NCI-H2107 (cell line): ENCODE results near the gene MYO15B.

Experiments
- DNase-seq: peaks from one replicate; lab custom pipeline; 2025; lab: John Stamatoyannopoulos, UW

Gene MYO15B

GRCh38 chr17:75587675-75588595 is at the start of gene MYO15B:
Gene MYO15B (plus strand): TSS chr17:75587800. CDS start chr17:75588058, 258 bp downstream.
- DNase-seq: no peak

DNA sequence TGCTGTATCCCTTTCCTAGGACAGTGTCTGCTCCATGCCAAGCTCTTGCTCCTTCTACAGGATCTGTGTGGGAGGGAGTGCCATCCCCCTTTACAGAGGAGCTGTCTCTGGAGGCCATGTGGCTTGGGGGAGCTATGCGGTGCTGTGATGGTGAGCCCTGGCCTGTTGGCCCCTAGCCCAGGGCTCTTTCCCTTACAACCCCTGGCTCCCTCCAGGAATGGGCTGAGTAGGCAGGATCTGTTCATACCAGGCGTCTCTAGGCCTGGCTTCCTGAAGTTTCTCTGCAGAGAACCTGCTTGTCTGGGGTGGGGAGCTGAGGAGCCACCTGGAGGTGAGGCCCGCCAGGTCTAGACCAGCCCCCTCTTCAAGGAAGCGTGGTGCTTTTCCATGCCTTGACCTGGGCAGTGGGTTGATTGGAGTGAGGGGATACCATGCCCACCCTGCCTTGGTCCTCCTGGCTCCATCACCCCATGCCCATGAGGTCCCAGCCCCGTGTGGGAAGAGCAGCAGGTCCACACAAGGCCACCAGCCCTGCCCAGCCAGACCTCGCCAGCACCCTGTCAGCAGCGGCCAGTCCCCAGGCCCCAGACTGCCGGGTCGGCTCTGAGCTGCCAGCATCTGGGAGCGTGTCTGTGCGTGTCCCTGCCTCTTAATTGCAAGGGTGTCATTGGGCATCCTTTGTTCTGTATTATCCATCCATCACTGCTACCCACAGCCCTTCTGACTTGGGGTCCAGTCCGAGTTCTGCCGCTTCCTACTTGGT is 47.5 kb upstream of the MYO15B start:
- no peak for DNase-seq

DNA sequence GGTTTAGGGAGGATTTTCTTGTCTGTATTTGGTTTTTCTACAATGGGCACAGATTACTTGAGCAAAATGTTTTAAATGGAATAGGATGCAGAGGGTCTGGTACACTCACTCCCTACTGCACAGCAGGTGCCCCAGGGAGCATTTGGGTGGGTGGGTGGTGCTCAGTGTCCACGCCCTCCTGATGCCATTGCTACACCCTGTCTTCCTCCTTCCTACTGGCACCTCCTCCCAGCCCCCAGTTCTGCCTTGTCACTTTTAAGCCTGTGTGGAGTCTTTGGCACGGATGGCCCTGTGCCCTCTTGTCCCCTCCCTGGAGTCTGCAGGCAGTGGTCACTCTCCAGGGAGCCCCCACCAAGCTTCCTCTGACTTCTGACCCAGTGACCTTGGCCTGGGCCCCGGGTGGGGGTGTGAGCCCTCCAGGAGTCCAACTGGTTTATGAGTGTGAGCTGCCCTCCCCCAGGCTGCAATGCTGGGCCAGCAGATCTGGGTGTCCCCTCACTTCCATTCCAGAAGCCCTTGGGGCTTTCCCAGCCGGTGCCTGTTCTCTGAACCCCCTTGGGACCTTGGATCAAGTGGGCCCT is 46.6 kb upstream of the MYO15B start:
- DNase-seq: no peak

GRCh38 chr17:75542229-75542628 is 45.4 kb upstream of the MYO15B start:
- no peak for DNase-seq

DNA sequence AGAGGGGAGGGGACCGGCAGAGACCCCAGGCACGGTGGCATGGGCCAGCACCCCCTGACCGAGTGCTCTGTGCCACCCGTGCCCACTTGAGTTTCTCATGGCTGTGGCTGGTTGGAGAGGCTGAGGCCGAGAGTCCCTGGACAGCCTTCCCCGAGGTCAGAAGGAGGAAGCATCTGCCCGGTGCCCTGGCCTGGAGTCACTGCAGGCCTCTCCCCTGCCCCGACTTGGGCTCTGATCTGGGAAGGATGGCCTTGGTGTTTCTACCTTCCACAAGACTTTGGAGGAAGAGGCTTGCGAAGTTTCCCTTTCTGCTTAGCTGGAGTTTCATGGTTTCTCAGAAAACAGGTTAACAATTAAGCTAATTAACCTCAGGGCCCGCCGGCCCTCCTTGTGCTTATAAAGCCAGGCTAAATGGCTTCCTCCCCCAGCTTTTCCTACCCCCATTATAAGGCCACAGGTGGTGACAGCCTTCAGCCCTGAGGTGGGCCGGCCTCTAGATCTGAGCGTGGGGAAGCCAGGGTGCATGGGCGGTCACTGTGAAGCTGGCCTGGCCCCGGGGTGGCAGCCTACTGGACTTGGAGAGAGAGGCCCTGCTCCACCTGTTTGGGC is 44.8 kb upstream of the MYO15B start:
- DNase-seq: no peak

GRCh38 chr17:75544250-75544649 is 43.4 kb upstream of the MYO15B start:
- no peak for DNase-seq

GRCh38 chr17:75546181-75546580 is 41.4 kb upstream of the MYO15B start:
- no peak for DNase-seq

GRCh38 chr17:75547091-75547490 is 40.5 kb upstream of the MYO15B start:
- DNase-seq: no peak

DNA sequence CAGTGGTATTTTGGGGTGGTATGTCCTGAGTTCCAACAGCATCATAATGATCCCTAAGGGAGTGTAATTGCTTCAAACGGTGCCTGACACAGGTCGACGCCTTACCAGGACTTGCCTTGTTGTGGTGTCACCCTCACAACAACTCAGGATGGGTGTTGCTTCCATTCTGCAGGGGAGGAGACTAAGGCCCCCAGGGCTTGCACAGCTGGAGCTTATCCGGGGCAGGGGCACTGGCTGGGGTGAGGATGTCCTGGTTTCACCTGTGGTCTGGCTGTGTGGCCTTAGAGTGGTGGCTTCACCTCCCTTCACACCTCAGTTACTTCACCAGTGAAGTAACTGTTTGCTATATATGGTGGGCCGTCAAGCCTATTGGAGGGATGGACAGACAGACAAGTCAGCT is 38.8 kb upstream of the MYO15B start:
- no peak for DNase-seq

DNA sequence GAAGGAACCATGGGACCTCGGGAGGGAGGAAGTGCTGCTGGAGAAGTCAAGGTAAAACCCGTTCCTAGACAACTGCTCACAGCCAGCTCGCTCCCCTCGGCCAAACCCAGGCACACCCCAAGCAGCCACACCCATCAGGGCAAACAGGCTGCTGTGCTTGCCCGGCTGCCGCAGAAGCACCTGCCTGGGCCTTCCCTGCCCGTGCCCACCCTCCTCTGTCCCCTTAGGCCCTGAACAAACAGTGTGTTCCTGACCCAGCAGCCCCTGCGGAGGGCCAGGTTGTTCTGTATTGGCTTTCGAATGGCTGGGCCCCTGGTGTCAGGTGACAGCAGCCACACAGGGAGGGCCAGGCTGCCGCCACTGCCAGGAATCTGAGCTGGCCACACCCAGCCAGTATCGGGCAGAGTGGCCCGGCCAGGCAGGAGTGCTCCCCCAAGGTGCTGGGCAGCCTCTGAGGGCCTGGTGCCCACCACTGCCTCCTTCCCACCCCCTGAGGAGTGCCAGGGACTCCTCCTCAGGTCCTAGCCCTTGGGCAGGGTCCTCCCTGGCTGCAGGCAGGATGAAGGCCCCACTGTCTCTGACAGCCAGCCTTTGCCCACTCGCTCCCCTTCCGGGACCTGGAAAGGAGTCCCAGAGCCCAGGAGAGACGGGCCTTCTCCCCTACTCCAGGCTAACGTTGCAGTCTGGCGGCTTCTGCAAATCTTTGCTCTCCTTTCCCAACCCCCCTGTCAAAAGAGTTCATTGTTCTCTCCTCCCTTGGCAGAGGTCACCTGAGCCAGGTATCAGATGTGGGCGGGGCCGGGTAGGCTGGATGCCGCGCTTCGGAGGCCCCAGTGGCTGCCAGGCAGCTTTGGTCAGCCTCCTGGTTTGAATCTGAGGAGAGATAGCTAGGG is 38.1 kb upstream of the MYO15B start:
- peak; percentile 67 for DNase-seq

- DNase-seq: no peak
Measured at GRCh38 chr17:75550139-75550465, 37.5 kb upstream of the MYO15B start.

DNA sequence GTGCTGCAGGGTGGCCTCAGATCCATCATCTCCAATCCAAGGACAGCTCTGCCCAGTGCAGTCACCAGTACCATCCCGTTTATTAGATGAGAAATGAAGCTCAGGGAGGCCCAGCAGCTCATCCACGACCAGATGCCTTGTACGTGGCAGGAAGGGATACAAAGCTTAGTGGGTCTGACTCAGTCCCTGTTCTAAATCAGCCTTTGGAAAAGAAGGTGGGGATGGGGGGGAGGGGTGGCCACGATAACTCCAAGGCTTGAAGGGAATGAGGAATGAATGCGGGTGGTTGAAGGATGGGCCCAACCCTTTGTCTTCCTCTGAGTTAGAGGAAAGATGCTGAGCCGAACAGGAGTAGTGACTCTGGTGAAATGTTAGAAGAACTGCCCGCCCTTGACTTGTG is 36.3 kb upstream of the MYO15B start:
- DNase-seq: no peak

DNA sequence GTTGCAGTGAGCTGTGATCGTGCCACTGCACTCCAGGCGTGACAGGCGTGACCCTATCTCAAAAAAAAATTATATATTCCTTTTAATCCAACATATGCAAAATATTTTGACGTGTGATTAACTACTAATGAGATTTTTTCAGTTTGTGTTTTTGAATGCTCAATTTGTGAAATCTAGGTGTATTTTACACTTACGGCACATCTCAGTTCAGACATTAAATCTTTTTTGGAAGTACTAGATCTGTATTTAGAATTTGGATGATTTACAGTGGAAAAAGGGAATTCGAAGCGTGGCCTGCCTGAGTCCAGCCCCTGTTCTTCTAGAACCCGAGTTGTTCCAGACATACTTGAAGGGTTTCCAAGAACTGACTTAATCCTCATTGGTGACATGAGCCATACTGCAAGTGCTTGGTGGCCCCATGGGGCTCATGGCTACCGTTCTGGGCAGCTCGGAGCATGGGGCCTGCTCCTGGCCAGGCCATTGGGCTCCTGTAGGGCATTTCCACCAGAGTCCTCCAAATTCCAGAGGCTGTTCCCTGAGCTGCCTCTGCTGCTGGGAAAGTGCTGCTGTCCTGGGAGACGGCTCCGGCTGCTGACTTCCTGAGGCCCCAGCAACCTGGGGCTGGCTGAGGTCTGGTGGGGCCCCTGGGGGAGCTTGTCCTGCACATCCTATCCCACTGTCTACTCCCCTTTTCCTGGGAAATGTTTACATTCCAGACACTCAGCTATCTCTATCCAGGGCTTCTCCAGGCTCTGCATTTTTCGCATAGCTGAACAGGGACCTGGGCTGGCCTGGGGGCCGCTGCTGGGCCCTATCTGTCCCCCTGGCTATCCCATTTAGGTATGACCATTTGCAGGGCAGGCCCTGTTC is 34.9 kb upstream of the MYO15B start:
- no peak for DNase-seq

DNA sequence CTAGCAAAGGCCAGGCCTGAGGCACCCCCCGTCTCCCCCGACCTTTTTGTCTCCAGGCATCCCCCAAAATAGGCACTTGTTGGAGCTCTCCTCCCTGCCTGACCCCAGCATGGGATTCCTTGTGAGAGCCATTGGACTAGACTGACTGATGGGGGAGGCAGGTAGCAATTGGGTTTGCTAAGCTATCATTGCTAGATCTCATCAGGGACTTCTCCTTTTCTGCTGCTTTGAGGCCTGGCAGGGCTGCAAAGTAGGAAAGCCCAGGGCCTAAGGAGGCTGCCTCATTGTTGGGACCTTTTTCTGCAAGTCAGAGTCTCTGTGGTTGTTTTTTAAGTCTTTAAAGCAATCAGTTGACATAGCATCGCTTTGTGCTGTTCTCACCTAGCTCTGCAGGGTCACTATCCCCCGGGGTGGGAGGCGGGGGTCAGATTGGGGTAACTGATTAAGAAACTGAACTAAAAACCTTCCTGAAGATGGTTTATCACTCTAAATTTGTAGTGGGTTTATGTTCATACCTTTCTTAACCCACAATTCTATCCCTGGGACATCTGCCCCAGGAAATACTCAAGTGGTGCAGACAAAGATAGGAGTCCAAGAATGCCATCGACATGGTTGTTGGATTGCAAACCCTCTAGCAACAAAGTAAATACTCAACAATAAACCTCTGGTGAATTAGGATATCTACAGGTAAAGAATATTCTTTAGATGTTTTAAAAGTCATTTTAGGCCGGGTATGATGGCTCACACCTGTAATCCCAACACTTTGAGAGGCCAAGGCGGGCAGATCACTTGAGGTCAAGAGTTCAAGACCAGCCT is 34.1 kb upstream of the MYO15B start:
- no peak for DNase-seq

DNA sequence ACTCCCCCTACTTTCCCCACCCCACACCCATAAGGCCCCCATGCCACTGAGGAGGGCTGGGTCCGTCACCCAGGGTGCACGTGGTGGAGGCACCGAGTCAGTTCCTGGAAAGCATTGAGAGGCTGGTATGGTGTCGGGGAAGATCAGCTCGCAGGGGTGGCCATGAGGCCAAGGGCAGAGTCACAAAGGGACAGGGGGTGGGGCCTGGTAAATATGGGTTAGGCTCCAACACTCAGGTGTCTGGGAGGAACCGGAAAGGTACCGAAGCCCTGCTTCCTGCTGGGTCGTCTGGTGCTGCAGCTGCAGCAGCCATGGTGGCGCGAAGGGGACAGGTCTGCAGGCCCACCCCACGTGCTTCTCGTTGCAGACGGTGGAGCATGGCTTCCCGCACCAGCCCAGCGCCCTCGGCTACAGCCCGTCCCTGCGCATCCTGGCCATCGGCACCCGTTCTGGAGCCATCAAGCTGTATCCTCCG is 31.9 kb upstream of the MYO15B start:
- DNase-seq: no peak

GRCh38 chr17:75557075-75557851 is 30.3 kb upstream of the MYO15B start:
- peak; percentile 29 for DNase-seq

GRCh38 chr17:75557852-75558665 is 29.5 kb upstream of the MYO15B start:
- DNase-seq: no peak
